H1 (cell line): ENCODE results near the gene ELMOD1. TPM values are rescaled to one million over a fixed set of nuclear protein-coding genes. Genes with fewer than 3 reads are reported as not detected.
"Not testable (repeated sequence)": the region's sequence is repeated elsewhere in the genome, so short reads cannot be mapped to it uniquely, and the experiment has no call there.

Experiments used
- CTCF ChIA-PET: fragments of 300-600 bp; sonication (Branson Sonifier 250); formaldehyde crosslinking; loops from one replicate; lab custom pipeline; 2021; ENCODE audit not compliant: partially characterized antibody; lab: Charles Lee
- POLR2A ChIA-PET: fragments of 300-600 bp; sonication (Branson Sonifier 250); formaldehyde crosslinking; loops from one replicate; lab custom pipeline; 2021; ENCODE audit warnings: inconsistent platforms; ENCODE audit not compliant: partially characterized antibody; lab: Charles Lee
- DNase-seq, 2 experiments: peaks; one replicate each; pipeline versions ENCODE4 v3.0.0 to v3.0.0-alpha.2; 2010 to 2022; ENCODE audit warnings: low spot score in 2 of 2, low read depth in 1 of 2, mixed read lengths in 1 of 2
- FAIRE-seq: peaks from 2 replicates; lab custom pipeline; 2011; peaks lifted over from hg19 to GRCh38; lab: Jason Lieb, UNC
- H2AFZ ChIP-seq: 2 replicates; pipeline ENCODE4 v1.8.1; 2012; ENCODE audit warnings: low read length, inconsistent platforms
- H2AK5ac ChIP-seq: 2 replicates; pipeline ENCODE4 v1.6.1; 2013; ENCODE audit warnings: low read depth, low read length
- H2BK120ac ChIP-seq: replicated peaks from 2 replicates; pipeline ENCODE3; 2013; ENCODE audit warnings: low read depth, low read length, inconsistent platforms
- H2BK12ac ChIP-seq: 2 replicates; pipeline ENCODE4 v1.6.1; 2013; ENCODE audit warnings: low read depth, low read length
- H2BK15ac ChIP-seq: 2 replicates; pipeline ENCODE4 v1.6.1; 2013; ENCODE audit warnings: low read length
- H2BK20ac ChIP-seq: 2 replicates; pipeline ENCODE4 v1.6.1; 2013; ENCODE audit warnings: low read length
- H2BK5ac ChIP-seq: 2 replicates; pipeline ENCODE4 v1.6.1; 2013; ENCODE audit warnings: low read depth, low read length
- H3K14ac ChIP-seq: 2 replicates; pipeline ENCODE4 v1.6.1; 2013; ENCODE audit warnings: inconsistent platforms; ENCODE audit not compliant: insufficient read length
- H3K18ac ChIP-seq: 2 replicates; pipeline ENCODE4 v1.6.1; 2013; ENCODE audit warnings: low read length; ENCODE audit errors: extremely low read depth
- H3K23ac ChIP-seq: 2 replicates; pipeline ENCODE4 v1.6.1; 2013; ENCODE audit warnings: inconsistent platforms; ENCODE audit not compliant: insufficient read length
- H3K23me2 ChIP-seq: 2 replicates; pipeline ENCODE4 v1.6.1; 2013; ENCODE audit warnings: low read depth, low read length
- H3K27ac ChIP-seq: 2 replicates; pipeline ENCODE4 v1.6.1; 2011; ENCODE audit warnings: low read depth, low read length, inconsistent platforms
- H3K27me3 ChIP-seq, 4 experiments: replicated peaks in 1 of 4; 1 replicate in 1 of 4; 2 replicates in 3 of 4; pipeline versions ENCODE4 v1.6.1 to v1.8.1; 2011 to 2013; ENCODE audit warnings: low read length in 3 of 4, mild to moderate bottlenecking in 3 of 4, inconsistent platforms in 2 of 4, mixed read lengths in 2 of 4, moderate library complexity in 1 of 4; ENCODE audit not compliant: control insufficient read depth in 3 of 4, insufficient read depth in 3 of 4; ENCODE audit errors: extremely low read depth in 1 of 4
- H3K36me3 ChIP-seq, 4 experiments: 2 replicates each; pipeline versions ENCODE4 v1.6.1 to v1.8.1; 2011 to 2013; ENCODE audit warnings: mild to moderate bottlenecking in 4 of 4, low read length in 3 of 4, moderate library complexity in 2 of 4, control low read depth in 1 of 4, inconsistent platforms in 1 of 4; ENCODE audit not compliant: insufficient read depth in 4 of 4, control insufficient read depth in 2 of 4
- H3K4ac ChIP-seq: replicated peaks from 2 replicates; pipeline ENCODE3; 2013; ENCODE audit warnings: low read length, low read depth, mixed read lengths, inconsistent platforms; ENCODE audit not compliant: insufficient read length
- H3K4me1 ChIP-seq, 4 experiments: replicated peaks in 1 of 4; 1 replicate in 1 of 4; 2 replicates in 3 of 4; pipeline versions ENCODE4 v1.6.1 to v1.8.1; 2011 to 2013; ENCODE audit warnings: low read length in 3 of 4, inconsistent platforms in 2 of 4, mixed read lengths in 1 of 4; ENCODE audit not compliant: insufficient read depth in 4 of 4, control insufficient read depth in 3 of 4
- H3K4me2 ChIP-seq, 2 experiments: 2 replicates each; pipeline versions ENCODE4 v1.6.1 to v1.8.1; 2011 to 2013; ENCODE audit warnings: low read depth in 2 of 2, low read length in 2 of 2, control low read depth in 1 of 2, inconsistent platforms in 1 of 2, mild to moderate bottlenecking in 1 of 2; ENCODE audit not compliant: insufficient read depth in 1 of 2
- H3K4me3 ChIP-seq, 4 experiments: fragments of 200-600, 300-600 bp in 1 of 4; sonication (generic), shearing (Covaris generic), sonication (Bioruptor Twin) in 1 of 4; 2 replicates each; pipeline versions ENCODE4 v1.5.1 to v1.8.1; 2011 to 2016; ENCODE audit warnings: low read length in 4 of 4, low read depth in 3 of 4, control low read depth in 2 of 4, inconsistent platforms in 2 of 4, mild to moderate bottlenecking in 2 of 4, mixed read lengths in 1 of 4, moderate library complexity in 1 of 4; ENCODE audit not compliant: insufficient read depth in 2 of 4; ENCODE audit errors: extremely low read depth in 1 of 4
- H3K56ac ChIP-seq: replicated peaks from 2 replicates; pipeline ENCODE3; 2013; ENCODE audit warnings: low read depth, mild to moderate bottlenecking, mixed read lengths, low read length, inconsistent platforms; ENCODE audit not compliant: insufficient read length
- H3K79me1 ChIP-seq: 2 replicates; pipeline ENCODE4 v1.6.1; 2013; ENCODE audit warnings: low read depth, low read length, control low read depth
- H3K79me2 ChIP-seq, 2 experiments: 2 replicates each; pipeline versions ENCODE4 v1.6.1 to v1.8.1; 2012 to 2013; ENCODE audit warnings: low read length in 2 of 2, mild to moderate bottlenecking in 2 of 2, inconsistent platforms in 1 of 2; ENCODE audit not compliant: insufficient read depth in 2 of 2, control insufficient read depth in 1 of 2
- H3K9ac ChIP-seq, 4 experiments: replicated peaks in 1 of 4; 1 replicate in 1 of 4; 2 replicates in 3 of 4; pipeline versions ENCODE4 v1.6.1 to v1.8.1; 2011 to 2013; ENCODE audit warnings: low read depth in 3 of 4, low read length in 3 of 4, control low read depth in 2 of 4, mild to moderate bottlenecking in 2 of 4, moderate library complexity in 2 of 4, inconsistent platforms in 1 of 4; ENCODE audit errors: extremely low read depth in 1 of 4
- H3K9me3 ChIP-seq, 2 experiments: 2 replicates each; pipeline versions ENCODE4 v1.6.1 to v1.8.1; 2012 to 2013; ENCODE audit warnings: mild to moderate bottlenecking in 2 of 2, moderate library complexity in 2 of 2, control low read depth in 1 of 2, inconsistent platforms in 1 of 2, low read depth in 1 of 2, low read length in 1 of 2, mixed read lengths in 1 of 2; ENCODE audit not compliant: insufficient read depth in 2 of 2
- H4K20me1 ChIP-seq, 2 experiments: replicated peaks in 1 of 2; 2 replicates each; pipeline versions ENCODE3 to v1.8.1; 2011 to 2013; ENCODE audit warnings: inconsistent platforms in 2 of 2, low read length in 2 of 2, mild to moderate bottlenecking in 1 of 2; ENCODE audit not compliant: insufficient read depth in 2 of 2, control insufficient read depth in 1 of 2
- H4K5ac ChIP-seq: 2 replicates; pipeline ENCODE4 v1.6.1; 2013; ENCODE audit warnings: low read length, low read depth, mixed read lengths, inconsistent platforms; ENCODE audit not compliant: insufficient read length
- H4K8ac ChIP-seq: 2 replicates; pipeline ENCODE4 v1.8.0; 2013; ENCODE audit warnings: mild to moderate bottlenecking, moderate library complexity, low read length, inconsistent platforms; ENCODE audit not compliant: insufficient read depth; ENCODE audit errors: extremely low read depth
- H4K91ac ChIP-seq: replicated peaks from 2 replicates; pipeline ENCODE3; 2013; ENCODE audit warnings: low read length, mixed read lengths, inconsistent platforms; ENCODE audit not compliant: insufficient read length
- WGBS, 2 experiments: shearing (Covaris generic) in 1 of 2; methylation state at CpG; one replicate each; pipeline versions ENCODE4 v1.1.6 to v1.1.7; 2013 to 2015; ENCODE audit warnings: low lambda C conversion rate in 2 of 2, mixed read lengths in 2 of 2, inconsistent platforms in 1 of 2, low coverage in 1 of 2, missing lambda C conversion rate in 1 of 2; ENCODE audit not compliant: insufficient replicate concordance in 2 of 2, insufficient coverage in 1 of 2, insufficient read length in 1 of 2; ENCODE audit errors: extremely low coverage in 1 of 2, missing lambda C conversion rate in 1 of 2; 5-methylcytosine and 5-hydroxymethylcytosine counted together
- polyA plus RNA-seq, 7 experiments: library from polyadenylated mRNA; depleted of rRNA in 3 of 7; stranded (reverse) in 5 of 7; unstranded in 2 of 7; fragments of >200 nt in 5 of 7; fragments of 200-250 nt in 2 of 7; gene quantifications; 1 replicate in 5 of 7; 2 replicates in 1 of 7; 4 replicates in 1 of 7; pipeline versions ENCODE4 v1.2.1 to v1.2.3, GENCODE V29; 2011 to 2013; ENCODE audit warnings: missing spikeins in 2 of 7, mixed read lengths in 2 of 7
- total RNA-seq: library from RNA; stranded (reverse); fragmentation: NEBNext Ultra II Directional; extraction: Animal tissue kit (Norgen Biotek cat#: 25700); gene quantifications from 2 replicates; pipeline ENCODE4 v1.2.1, GENCODE V29; 2021

ELMOD1 gene
- total and polyA plus RNA-seq, 2 of the 8 experiments (the other 6 are each of a cell fraction or from before 2014, with no cell fraction given) = 0.47 to 1.6 TPM

- not testable (repeated sequence) for H3K23ac ChIP-seq, DNase-seq, H3K4me1 ChIP-seq, H2BK120ac ChIP-seq, H4K5ac ChIP-seq, H3K36me3 ChIP-seq, H2AK5ac ChIP-seq, H3K9me3 ChIP-seq, H3K27ac ChIP-seq, H3K18ac ChIP-seq, FAIRE-seq, H4K20me1 ChIP-seq, H3K4ac ChIP-seq, H3K14ac ChIP-seq, H4K91ac ChIP-seq, H2BK12ac ChIP-seq, H3K27me3 ChIP-seq, H4K8ac ChIP-seq, H2BK20ac ChIP-seq, H3K79me1 ChIP-seq, H3K56ac ChIP-seq
- Histone ChIP-seq H3K79me2 (peaks cover 0 to 38% of the 10 kb centered on the region in 2 experiments; a peak in 1 of 4 replicates), H3K4me3 (peak overlapping the region; percentile 88 to 99 (median 94); a peak in 7 of 8 replicates), H3K9ac (peak overlapping the region in 3 of 4 experiments; percentile 65 to 87 (median 82); a peak in 4 of 7 replicates), H3K23me2 (peaks cover 11% of the 10 kb centered on the region), H2AFZ (peak overlapping the region; percentile 100), H3K4me2 (peak overlapping the region; percentile 70 to 82), H2BK15ac (peak overlapping the region; percentile 23; the same call in 1 of the 2 replicates), H2BK5ac (0 out of 2 replicates have a peak overlapping the region, but pooled peaks have one; percentile 26)
- WGBS, 2 experiments = 43% methylated on average over 9 of the region's 9 CpGs; no CpG with 5 or more reads in 1 of the 2 experiments
- ChIA-PET CTCF (interaction anchor here (1.2 to 25.0 kb wide), 13 partner anchors 9 to 234 kb away, joined by 3 to 398 read pairs (median 6); partner anchors contain the start of gene ELMOD1), POLR2A (interaction anchor here (2.0 kb wide), 1 partner anchor 122 kb away, joined by 4 read pairs; no protein-coding TSS in a partner anchor)
These were observed 24.9 kb upstream of the ELMOD1 start for GRCh38 chr11:107565955-107566501.
